Liver (tissue), 9 donors: ENCODE results near the gene BTG4. TPM values are rescaled to one million over a fixed set of nuclear protein-coding genes. Genes with fewer than 3 reads are reported as not detected.

Experiments used
- DNase-seq: peaks from one replicate; pipeline ENCODE4 v3.0.0-alpha.2; 2017; ENCODE audit warnings: low spot score
- H3K27ac ChIP-seq, 2 donors: one replicate each; pipeline ENCODE4 v1.7.0; 2013; ENCODE audit warnings: inconsistent platforms in 2 of 2, low read length in 2 of 2, control low read depth in 1 of 2, low read depth in 1 of 2, mild to moderate bottlenecking in 1 of 2
- H3K27me3 ChIP-seq, 4 donors: one replicate each; pipeline versions ENCODE4 v1.6.1 to v1.7.0; 2013; ENCODE audit warnings: low read length in 3 of 4, inconsistent platforms in 1 of 4, mild to moderate bottlenecking in 1 of 4, moderate library complexity in 1 of 4; ENCODE audit not compliant: control insufficient read depth in 4 of 4, insufficient read depth in 4 of 4
- H3K36me3 ChIP-seq, 4 donors: one replicate each; pipeline versions ENCODE4 v1.6.1 to v1.7.0; 2013; ENCODE audit warnings: low read length in 3 of 4, mild to moderate bottlenecking in 3 of 4, low read depth in 1 of 4, moderate library complexity in 1 of 4; ENCODE audit not compliant: control insufficient read depth in 4 of 4, insufficient read depth in 3 of 4
- H3K4me1 ChIP-seq, 4 donors: one replicate each; pipeline versions ENCODE4 v1.6.1 to v1.7.0; 2013; ENCODE audit warnings: low read length in 3 of 4, mild to moderate bottlenecking in 3 of 4, moderate library complexity in 1 of 4; ENCODE audit not compliant: control insufficient read depth in 4 of 4, insufficient read depth in 4 of 4
- H3K4me3 ChIP-seq, 3 donors: one replicate each; pipeline versions ENCODE4 v1.6.1 to v1.7.0; 2013; ENCODE audit warnings: low read length in 3 of 3, control low read depth in 1 of 3, low read depth in 1 of 3, mild to moderate bottlenecking in 1 of 3
- H3K9ac ChIP-seq, 2 donors: one replicate each; pipeline ENCODE4 v1.7.0; 2013; ENCODE audit warnings: low read length in 2 of 2, mild to moderate bottlenecking in 2 of 2, moderate library complexity in 2 of 2, control low read depth in 1 of 2, low read depth in 1 of 2
- H3K9me3 ChIP-seq, 4 donors: one replicate each; pipeline versions ENCODE4 v1.6.1 to v1.7.0; 2013; ENCODE audit warnings: low read length in 3 of 4; ENCODE audit not compliant: control insufficient read depth in 4 of 4
- CTCF ChIP-seq: fragments of 150-350 bp; IDR thresholded peaks from 2 replicates; pipeline ENCODE4 v1.5.1; 2017; ENCODE audit warnings: improper control_type of control experiment, low read depth, low read length; ENCODE audit not compliant: missing input control
- EGR1 ChIP-seq, 2 donors: IDR thresholded peaks; 2 replicates each; pipeline ENCODE4 v1.6.1; 2016 to 2018; ENCODE audit warnings: antibody characterized with exemption in 2 of 2, low read depth in 2 of 2
- FOXA2 ChIP-seq: IDR thresholded peaks from 2 replicates; pipeline ENCODE4 v1.6.1; 2016; ENCODE audit warnings: antibody characterized with exemption
- GABPA ChIP-seq, 2 donors: IDR thresholded peaks in 1 of 2; conservative IDR thresholded peaks in 1 of 2; 2 replicates each; pipeline ENCODE4 v1.6.1; 2016; ENCODE audit warnings: antibody characterized with exemption in 2 of 2, mild to moderate bottlenecking in 1 of 2, moderate library complexity in 1 of 2
- HNF4A ChIP-seq, 2 donors: conservative IDR thresholded peaks; 2 replicates each; pipeline ENCODE4 v1.6.1; 2016; ENCODE audit warnings: antibody characterized with exemption in 2 of 2, mild to moderate bottlenecking in 2 of 2
- HNF4G ChIP-seq: IDR thresholded peaks from 2 replicates; pipeline ENCODE4 v1.6.1; 2016; ENCODE audit warnings: antibody characterized with exemption
- JUND ChIP-seq, 2 donors: IDR thresholded peaks; 2 replicates each; pipeline ENCODE4 v1.6.1; 2016; ENCODE audit warnings: antibody characterized with exemption in 2 of 2
- NR2F2 ChIP-seq: IDR thresholded peaks from 2 replicates; pipeline ENCODE4 v1.6.1; 2016; ENCODE audit warnings: antibody characterized with exemption
- RXRA ChIP-seq, 2 donors: IDR thresholded peaks; 2 replicates each; pipeline ENCODE4 v1.6.1; 2017 to 2018; ENCODE audit warnings: antibody characterized with exemption in 2 of 2, mild to moderate bottlenecking in 1 of 2
- SP1 ChIP-seq: IDR thresholded peaks from 2 replicates; pipeline ENCODE4 v1.6.1; 2018; ENCODE audit warnings: antibody characterized with exemption, mild to moderate bottlenecking
- TAF1 ChIP-seq: conservative IDR thresholded peaks from 2 replicates; pipeline ENCODE4 v1.6.1; 2016; ENCODE audit warnings: antibody characterized with exemption, mild to moderate bottlenecking
- YY1 ChIP-seq: IDR thresholded peaks from 2 replicates; pipeline ENCODE4 v1.6.1; 2016; ENCODE audit warnings: antibody characterized with exemption, mild to moderate bottlenecking
- ZBTB33 ChIP-seq: IDR thresholded peaks from 2 replicates; pipeline ENCODE4 v1.6.1; 2016; ENCODE audit warnings: antibody characterized with exemption
- WGBS: extraction: QIAGEN DNeasy Blood & Tissue Kit; methylation state at CpG from one replicate; pipeline ENCODE4 v1.1.7; 2013; 5-methylcytosine and 5-hydroxymethylcytosine counted together
- polyA plus RNA-seq, 2 donors: library from polyadenylated mRNA; stranded (reverse) in 1 of 2; unstranded in 1 of 2; fragments of 200-250 nt in 1 of 2; fragments of >200 nt in 1 of 2; fragmentation: Nextera tagmentation in 1 of 2; extraction: Ambion mirVana in 1 of 2; gene quantifications; one replicate each; pipeline versions ENCODE4 v1.2.1 to v1.2.3, GENCODE V29; 2013 to 2015
- total RNA-seq, 2 donors: library from RNA; depleted of rRNA; stranded (reverse); fragments of >200 nt; gene quantifications; one replicate each; pipeline ENCODE4 v1.2.3, GENCODE V29; 2014
- TF ChIP-seq, protein P1 (sequence below): IDR thresholded peaks from 2 replicates; pipeline ENCODE4 v1.6.1; 2016; ENCODE audit warnings: antibody characterized with exemption
- TF ChIP-seq, protein P2 (sequence below): IDR thresholded peaks from 2 replicates; pipeline ENCODE4 v1.6.1; 2016; ENCODE audit warnings: antibody characterized with exemption, mild to moderate bottlenecking
- TF ChIP-seq, protein P3 (sequence below): IDR thresholded peaks from 2 replicates; pipeline ENCODE4 v1.6.1; 2016; ENCODE audit warnings: antibody characterized with exemption
- donor health status: healthy.
- donor health status: healthy.
- donor health status: healthy.
- donor health status: healthy.
- donor health status: healthy.

Gene BTG4
- total and polyA plus RNA-seq, 4 donors, result not detected

DNA sequence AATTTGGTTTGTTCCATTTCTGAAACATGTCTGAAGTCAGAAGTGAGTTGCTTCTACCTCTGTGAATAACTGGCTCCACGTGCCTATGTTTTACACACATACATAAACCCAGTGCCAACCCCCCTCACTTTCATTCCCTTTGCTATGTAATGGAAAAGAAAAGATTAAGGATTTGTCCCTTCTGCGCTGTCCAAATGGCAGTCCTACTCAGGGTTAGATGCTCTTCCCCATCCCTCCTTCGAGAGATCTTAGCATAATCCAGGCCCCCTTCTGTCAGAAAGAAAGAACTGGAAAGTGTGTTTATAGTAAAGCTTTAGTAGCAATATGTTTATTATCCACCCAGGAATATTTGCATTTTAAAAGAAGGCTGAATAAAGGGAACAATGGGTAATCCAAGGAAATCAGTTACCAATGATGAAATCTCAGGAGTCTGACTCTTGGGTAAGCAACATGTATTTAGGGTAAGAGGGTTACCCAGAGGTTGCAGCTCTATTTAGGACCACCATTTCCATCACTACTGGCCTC, 25.2 kb upstream of the BTG4 start (continued):
- TF ChIP-seq TAF1 (no peak), GABPA (IDR thresholded peaks at IDR 0.05 in 1 of 2, conservative IDR thresholded peaks at IDR 0.05 in 1 of 2) (no peak), YY1 (no peak)

DNA sequence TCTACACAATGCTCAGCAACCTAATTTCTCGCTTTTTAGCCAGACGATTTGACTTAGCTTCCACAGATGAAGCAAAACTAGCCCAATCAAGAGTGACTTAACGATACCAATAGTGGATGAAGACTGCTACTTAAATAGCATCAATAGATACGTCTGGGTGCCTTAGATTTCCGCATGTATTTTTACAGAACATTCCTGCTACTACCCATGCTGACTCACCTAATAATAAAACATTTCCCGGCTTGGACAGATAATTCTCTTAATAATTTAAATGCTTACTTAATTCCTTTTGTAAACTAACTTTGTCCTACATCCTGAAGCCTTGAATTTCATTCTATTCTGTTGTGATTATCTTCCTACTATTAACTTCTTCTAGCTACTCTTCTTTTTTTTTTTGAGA, 23.1 kb upstream of the BTG4 start:
- DNase-seq, result no peak
- no peak overlapping the region for H3K4me3 ChIP-seq
- TF ChIP-seq, protein P1, sequence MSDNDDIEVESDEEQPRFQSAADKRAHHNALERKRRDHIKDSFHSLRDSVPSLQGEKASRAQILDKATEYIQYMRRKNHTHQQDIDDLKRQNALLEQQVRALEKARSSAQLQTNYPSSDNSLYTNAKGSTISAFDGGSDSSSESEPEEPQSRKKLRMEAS, result no peak
- no peak for TF ChIP-seq GABPA (IDR thresholded peaks at IDR 0.05 in 1 of 2, conservative IDR thresholded peaks at IDR 0.05 in 1 of 2)
- no peak for TF ChIP-seq JUND (IDR thresholded peaks at IDR 0.05)
- TF ChIP-seq RXRA (IDR thresholded peaks at IDR 0.05), result no peak
- TF ChIP-seq NR2F2, result no peak
- no peak for TF ChIP-seq YY1
- TF ChIP-seq, protein P2, sequence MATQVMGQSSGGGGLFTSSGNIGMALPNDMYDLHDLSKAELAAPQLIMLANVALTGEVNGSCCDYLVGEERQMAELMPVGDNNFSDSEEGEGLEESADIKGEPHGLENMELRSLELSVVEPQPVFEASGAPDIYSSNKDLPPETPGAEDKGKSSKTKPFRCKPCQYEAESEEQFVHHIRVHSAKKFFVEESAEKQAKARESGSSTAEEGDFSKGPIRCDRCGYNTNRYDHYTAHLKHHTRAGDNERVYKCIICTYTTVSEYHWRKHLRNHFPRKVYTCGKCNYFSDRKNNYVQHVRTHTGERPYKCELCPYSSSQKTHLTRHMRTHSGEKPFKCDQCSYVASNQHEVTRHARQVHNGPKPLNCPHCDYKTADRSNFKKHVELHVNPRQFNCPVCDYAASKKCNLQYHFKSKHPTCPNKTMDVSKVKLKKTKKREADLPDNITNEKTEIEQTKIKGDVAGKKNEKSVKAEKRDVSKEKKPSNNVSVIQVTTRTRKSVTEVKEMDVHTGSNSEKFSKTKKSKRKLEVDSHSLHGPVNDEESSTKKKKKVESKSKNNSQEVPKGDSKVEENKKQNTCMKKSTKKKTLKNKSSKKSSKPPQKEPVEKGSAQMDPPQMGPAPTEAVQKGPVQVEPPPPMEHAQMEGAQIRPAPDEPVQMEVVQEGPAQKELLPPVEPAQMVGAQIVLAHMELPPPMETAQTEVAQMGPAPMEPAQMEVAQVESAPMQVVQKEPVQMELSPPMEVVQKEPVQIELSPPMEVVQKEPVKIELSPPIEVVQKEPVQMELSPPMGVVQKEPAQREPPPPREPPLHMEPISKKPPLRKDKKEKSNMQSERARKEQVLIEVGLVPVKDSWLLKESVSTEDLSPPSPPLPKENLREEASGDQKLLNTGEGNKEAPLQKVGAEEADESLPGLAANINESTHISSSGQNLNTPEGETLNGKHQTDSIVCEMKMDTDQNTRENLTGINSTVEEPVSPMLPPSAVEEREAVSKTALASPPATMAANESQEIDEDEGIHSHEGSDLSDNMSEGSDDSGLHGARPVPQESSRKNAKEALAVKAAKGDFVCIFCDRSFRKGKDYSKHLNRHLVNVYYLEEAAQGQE, result no peak
- no peak for TF ChIP-seq HNF4G
- no peak for TF ChIP-seq CTCF
- TF ChIP-seq EGR1 (IDR thresholded peaks at IDR 0.05; ENCODE audit: low read depth in 2 of 2), result no peak
- TF ChIP-seq, protein P3, sequence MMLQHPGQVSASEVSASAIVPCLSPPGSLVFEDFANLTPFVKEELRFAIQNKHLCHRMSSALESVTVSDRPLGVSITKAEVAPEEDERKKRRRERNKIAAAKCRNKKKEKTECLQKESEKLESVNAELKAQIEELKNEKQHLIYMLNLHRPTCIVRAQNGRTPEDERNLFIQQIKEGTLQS, result no peak
- no peak for TF ChIP-seq HNF4A (conservative IDR thresholded peaks at IDR 0.05)
- no peak overlapping the region for H3K27ac ChIP-seq
- peaks cover 0 to 2% (median 0%) of the 10 kb centered on the region in 4 donors for H3K27me3 ChIP-seq
- no peak overlapping the region for H3K9ac ChIP-seq
- no peaks in the 10 kb centered on the region for H3K9me3 ChIP-seq
- WGBS, result 83% methylated on average over 6 of the region's 6 CpGs
- peaks cover 0 to 4% (median 2%) of the 10 kb centered on the region in 4 donors for H3K4me1 ChIP-seq
- H3K36me3 ChIP-seq, result no peaks in the 10 kb centered on the region

DNA sequence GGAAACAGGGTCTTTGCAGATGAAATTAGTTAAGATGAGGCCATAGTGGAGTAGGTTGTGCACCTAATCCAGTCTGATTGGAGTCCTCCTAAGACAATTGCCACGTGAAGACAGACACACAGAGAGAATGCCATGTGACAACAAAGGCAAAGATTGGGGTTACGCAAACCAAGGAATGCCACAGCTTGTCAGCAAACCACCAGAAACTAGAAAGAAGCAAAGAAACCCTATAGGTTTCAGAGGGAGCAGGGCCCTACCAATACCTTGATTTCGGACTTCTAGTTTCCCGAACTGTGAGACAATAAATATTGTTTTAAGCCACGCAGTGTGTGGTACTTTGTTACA, 20.2 kb upstream of the BTG4 start:
- no peaks in the 10 kb centered on the region for H3K9me3 ChIP-seq
- TF ChIP-seq, protein P3, result no peak
- TF ChIP-seq YY1 (no peak), FOXA2 (no peak), HNF4G (no peak), ZBTB33 (no peak), EGR1 (IDR thresholded peaks at IDR 0.05; ENCODE audit: low read depth in 2 of 2) (no peak), RXRA (IDR thresholded peaks at IDR 0.05) (no peak), JUND (IDR thresholded peaks at IDR 0.05) (no peak), CTCF (no peak), SP1 (no peak)
- TF ChIP-seq, protein P1, result no peak

More for the DNA sequence above, 20.2 kb upstream of the BTG4 start:
- H3K27ac ChIP-seq, result no peak overlapping the region
- H3K4me3 ChIP-seq, result no peak overlapping the region
- no peak for DNase-seq
- H3K36me3 ChIP-seq, result no peaks in the 10 kb centered on the region
- 75% methylated on average over 5 of the region's 5 CpGs for WGBS
- no peaks in the 10 kb centered on the region for H3K27me3 ChIP-seq
- H3K9ac ChIP-seq, result no peak overlapping the region
- H3K4me1 ChIP-seq, result no peaks in the 10 kb centered on the region
